Measurements from ENCODE around the gene ERBB3.
"Not testable (repeated sequence)": the region's sequence is repeated elsewhere in the genome, so short reads cannot be mapped to it uniquely, and the experiment has no call there.

Gene ERBB3

DNA sequence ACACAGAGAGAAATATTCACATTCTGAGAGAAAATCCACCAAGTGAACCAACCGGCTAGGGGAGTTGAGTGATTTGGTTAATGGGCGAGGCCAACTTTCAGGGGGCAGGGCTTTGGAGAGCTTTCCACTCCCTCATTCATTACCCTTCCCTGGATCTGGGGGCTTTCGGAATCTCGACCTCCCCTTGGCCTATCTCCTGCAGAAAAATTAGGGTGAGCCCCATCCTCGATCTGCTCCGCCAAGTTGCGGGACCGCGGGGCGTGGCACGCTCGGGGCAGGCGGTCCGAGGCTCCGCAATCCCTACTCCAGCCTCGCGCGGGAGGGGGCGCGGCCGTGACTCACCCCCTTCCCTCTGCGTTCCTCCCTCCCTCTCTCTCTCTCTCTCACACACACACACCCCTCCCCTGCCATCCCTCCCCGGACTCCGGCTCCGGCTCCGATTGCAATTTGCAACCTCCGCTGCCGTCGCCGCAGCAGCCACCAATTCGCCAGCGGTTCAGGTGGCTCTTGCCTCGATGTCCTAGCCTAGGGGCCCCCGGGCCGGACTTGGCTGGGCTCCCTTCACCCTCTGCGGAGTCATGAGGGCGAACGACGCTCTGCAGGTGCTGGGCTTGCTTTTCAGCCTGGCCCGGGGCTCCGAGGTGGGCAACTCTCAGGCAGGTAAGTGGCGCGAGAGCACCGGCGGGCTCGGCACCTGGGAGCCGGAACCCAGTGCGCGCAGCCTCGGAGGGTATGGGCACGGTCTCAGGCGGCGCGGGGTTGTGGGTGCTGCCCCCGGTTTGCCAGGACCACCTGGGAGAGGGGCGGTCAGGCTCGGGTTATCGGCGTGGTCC, at the start of gene ERBB3:
Gene ERBB3, plus strand, starts transcription at position 443 of the 833 bp plus-strand sequence. Its CDS starts 136 bp downstream, at position 579.
- DNase-seq = peak; percentile 16

- no peak for DNase-seq
Observed at GRCh38 chr12:56031987-56032386, 48.0 kb upstream of the ERBB3 start.

DNA sequence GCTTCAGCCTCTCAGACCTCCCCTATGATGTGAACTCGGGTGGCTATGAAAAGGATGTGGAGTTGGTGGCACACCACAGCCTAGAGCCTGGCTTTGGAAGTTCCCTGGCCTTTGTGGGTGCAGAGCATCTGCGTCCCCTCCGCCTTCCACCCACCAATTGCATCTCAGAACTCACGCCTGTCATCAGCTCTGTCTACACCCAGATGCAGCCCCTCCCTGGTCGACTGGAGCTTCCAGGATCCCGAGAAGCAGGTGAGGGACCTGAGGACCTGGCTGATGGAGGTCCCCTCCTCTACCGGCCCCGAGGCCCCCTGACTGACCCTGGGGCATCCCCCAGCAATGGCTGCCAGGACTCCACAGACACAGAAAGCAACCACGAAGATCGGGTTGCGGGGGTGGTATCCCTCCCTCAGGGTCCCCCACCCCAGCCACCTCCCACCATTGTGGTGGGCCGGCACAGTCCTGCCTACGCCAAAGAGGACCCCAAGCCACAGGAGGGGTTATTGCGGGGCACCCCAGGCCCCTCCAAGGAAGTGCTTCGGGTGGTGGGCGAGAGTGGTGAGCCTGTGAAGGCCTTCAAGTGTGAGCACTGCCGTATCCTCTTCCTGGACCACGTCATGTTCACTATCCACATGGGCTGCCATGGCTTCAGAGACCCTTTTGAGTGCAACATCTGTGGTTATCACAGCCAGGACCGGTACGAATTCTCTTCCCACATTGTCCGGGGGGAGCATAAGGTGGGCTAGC, 45.2 kb upstream of the ERBB3 start:
- no peak for DNase-seq

- DNase-seq = no peak
Observed at GRCh38 chr12:56037161-56037560, 42.8 kb upstream of the ERBB3 start.

DNA sequence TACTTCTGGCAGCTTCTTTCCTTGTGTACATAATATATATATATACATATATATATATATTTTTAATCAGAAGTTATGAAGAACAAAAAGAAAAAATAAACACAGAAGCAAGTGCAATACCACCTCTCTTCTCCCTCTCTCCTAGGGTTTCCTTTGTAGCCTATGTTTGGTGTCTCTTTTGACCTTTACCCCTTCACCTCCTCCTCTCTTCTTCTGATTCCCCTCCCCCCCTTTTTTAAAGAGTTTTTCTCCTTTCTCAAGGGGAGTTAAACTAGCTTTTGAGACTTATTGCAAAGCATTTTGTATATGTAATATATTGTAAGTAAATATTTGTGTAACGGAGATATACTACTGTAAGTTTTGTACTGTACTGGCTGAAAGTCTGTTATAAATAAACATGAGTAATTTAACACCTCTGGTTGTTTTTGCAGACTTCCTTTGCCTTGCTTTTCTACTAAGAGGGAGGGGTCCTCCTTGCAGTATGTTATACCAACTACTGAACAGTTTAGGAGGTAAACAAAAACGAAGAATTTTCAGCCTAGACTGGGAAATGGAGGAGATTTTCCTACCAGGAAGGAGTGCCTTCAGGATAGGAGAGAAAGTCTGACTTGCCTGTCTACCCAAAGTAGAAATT, 41.8 kb upstream of the ERBB3 start:
- no peak for DNase-seq

- no peak for DNase-seq
Observed at GRCh38 chr12:56040151-56040550, 39.8 kb upstream of the ERBB3 start.

GRCh38 chr12:56040963-56041551, 38.9 kb upstream of the ERBB3 start:
- DNase-seq = no peak

DNA sequence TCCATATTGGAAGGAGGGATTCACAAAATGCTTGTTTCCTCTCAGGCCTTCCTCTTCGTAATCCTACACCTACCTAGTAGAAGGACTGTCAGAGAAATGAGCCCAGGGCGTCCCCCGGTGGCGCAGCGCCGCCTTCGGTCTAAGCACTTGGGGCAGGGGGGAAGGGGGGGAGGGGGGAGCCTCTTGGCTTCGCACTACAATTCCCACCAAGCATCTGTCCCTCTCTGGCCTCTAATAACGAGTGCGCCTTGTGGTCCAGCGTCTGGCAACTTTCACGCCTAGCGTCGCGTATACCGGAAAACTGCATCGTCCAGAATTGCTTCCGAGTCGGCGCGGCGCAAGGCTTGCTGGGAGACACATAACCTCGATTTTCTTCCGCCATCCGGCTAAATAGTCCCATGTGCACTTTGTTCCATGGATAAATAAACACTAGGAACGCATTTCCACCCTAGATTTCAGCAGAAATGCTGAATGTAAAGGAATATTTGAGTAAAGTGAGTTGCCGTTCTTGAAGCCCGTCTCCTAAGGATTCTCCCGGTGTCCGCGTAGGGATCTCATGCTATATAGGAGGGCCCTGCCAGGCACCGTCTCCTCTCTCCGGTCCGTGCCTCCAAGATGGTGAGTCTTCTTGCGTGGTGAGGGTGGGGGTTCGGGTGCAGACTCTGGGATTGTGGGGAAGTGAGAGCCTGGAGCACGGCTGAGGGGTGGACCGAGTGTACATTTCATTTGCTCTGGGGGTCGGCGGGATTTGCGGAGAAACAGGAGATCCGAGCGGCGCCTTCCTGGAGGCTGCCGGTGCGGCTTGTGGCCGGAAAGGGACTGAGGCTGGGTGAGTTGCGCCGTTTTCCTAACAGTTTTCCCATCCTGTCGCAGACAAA, 38.2 kb upstream of the ERBB3 start, which contains the start of gene RPS26:
Gene RPS26, plus strand, starts transcription at position 367 of the 878 bp plus-strand sequence. Its CDS starts 249 bp downstream, at position 616.
- DNase-seq = peak; percentile 94

DNA sequence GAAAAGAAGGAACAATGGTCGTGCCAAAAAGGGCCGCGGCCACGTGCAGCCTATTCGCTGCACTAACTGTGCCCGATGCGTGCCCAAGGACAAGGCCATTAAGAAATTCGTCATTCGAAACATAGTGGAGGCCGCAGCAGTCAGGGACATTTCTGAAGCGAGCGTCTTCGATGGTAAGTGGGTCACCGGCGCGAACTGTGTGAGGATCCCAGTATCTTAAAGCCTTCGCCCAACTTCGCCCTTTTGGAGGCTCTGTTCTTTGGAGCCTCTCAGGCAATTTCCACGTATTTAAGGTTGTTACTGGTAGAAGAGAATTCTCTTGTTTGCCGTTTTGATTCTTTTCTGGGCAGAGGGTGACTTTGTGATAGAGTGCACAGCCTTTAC, 37.5 kb upstream of the ERBB3 start:
- DNase-seq = not testable (repeated sequence)

DNA sequence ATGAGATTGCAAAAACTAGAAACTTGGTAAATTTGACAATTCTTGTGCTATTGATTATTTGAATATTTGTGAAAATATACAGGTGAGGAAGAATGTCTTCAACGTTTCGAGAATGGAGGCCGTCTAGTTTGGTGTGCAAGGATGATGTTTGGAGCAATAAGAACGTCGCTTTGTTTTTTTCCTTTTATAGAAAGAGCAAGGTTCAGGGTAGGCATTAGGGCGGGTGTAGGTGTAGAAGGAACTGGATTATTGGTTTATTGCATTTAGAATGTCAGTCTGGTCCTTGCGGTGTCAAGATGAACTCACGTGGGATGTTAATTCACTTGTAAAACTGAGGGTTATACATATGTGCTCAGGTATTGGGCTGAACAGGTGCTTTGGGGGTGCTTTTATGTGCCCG, 37.1 kb upstream of the ERBB3 start:
- no peak for DNase-seq

DNA sequence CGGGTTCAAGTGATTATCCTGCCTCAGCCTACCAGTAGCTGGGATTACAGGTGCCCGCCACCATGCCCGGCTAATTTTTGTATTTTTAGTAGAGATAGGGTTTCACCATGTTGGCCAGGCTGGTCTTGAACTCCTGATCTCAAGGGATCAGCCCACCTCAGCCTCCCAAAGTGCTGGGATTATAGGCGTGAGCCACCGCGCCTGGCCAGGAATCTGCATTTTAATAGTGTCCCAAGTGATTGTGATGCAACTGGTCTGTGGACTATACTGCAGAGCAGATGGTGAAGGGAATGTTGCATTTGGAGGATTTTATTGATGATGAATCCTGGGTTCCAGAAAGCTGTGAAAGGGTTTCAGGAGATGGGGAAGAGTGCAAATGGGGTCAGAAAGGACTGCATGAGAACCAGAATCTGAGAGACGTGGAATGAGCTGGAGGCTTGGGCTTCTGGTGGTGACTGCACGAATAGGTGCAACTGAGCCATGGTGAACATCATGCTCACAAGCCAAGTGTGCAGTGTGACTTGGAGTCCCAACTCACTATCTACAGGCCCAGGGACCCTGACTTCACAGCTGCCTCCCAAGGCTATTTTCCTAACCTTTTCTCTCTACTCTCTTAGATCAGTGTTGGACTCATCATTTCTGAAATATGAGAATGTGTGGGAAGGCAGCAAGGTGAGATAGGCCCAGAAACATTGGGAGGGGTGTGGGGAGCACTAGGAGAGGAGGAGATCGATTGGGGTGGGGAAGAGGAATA, 33.8 kb upstream of the ERBB3 start:
- no peak for DNase-seq

DNA sequence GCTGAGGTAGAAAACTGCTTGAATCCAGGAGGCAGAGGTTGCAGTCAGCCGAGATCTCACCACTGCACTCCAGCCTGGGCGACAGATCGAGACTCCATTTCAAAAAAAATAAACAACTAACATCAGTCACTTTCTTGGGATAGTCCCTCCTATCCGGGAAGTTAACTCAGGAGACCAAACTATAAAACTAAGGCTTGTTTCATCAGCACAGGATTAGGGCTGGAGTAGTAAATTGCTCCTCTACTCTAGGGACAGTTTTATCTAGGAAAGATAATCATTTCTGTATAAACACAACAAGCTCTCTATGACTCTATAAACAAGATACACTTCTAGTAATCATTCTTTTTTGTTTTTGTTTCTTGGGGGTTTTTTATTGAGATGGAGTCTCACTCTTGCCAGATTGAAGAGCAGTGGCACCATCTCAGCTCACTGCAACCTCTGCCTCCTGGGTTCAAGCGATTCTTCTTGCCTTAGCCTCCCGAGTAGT, 26.5 kb upstream of the ERBB3 start:
- DNase-seq = no peak

DNA sequence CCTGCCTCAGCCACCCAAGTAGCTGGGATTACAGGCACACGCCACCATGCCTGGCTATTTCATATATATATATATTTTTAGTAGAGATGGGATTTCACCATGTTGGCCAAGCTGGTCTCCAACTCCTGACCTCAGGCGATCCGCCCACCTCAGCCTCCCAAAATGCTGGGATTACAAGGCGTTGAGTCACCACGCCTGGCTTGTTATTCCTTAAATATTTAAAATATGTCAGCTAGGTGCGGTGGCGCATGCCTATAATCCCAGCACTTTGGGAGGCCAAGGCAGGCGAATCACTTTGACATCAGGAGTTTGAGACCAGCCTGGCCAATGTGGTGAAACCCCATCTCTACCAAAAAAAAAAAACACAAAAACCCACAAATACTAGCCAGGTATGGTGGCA, 20.0 kb upstream of the ERBB3 start:
- not testable (repeated sequence) for DNase-seq

DNA sequence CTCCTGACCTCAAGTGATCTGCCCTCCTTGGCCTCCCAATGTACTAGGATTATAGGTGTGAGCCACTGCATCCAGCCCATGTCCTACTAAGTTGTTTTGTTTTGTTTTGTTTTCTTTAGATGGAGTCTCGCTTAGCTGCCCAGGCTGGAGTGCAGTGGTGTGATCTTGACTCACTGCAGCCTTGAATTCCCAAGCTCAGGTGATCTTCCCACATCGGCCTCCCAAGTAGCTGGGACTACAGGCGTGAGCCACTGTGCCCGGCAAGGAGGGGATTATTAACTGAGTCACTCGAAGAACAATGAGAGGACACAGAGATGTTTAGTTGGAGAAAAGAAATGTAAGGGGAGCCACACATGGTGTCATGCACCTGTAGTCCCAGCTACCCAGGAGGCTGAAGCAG, 18.0 kb upstream of the ERBB3 start:
- no peak for DNase-seq

- DNase-seq = no peak
Observed at GRCh38 chr12:56062996-56063395, 17.0 kb upstream of the ERBB3 start.

- no peak for DNase-seq
Observed at GRCh38 chr12:56071648-56072047, 8.3 kb upstream of the ERBB3 start.

GRCh38 chr12:56074396-56074795, 5.6 kb upstream of the ERBB3 start:
- no peak for DNase-seq

DNA sequence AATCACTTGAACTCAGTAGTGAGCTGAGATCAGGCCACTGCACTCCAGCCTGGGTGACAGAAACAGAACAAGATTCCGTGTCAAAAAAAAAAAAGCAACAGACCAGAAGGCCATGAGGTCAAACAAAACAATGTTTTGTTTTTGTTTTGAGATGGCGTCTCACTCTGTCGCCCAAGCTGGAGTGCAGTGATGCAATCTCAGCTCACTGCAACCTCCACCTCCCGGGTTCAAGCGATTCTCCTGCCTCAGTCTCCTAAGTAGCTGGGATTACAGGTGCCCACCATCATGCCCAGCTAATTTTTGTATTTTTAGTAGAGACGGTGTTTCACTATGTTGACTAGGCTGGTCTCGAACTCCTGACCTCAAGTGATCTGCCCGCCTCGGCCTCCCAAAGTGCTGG, 2.0 kb upstream of the ERBB3 start:
- DNase-seq = not testable (repeated sequence)

- DNase-seq = no peak
Observed at GRCh38 chr12:56078427-56078826, 1.5 kb upstream of the ERBB3 start.

DNA sequence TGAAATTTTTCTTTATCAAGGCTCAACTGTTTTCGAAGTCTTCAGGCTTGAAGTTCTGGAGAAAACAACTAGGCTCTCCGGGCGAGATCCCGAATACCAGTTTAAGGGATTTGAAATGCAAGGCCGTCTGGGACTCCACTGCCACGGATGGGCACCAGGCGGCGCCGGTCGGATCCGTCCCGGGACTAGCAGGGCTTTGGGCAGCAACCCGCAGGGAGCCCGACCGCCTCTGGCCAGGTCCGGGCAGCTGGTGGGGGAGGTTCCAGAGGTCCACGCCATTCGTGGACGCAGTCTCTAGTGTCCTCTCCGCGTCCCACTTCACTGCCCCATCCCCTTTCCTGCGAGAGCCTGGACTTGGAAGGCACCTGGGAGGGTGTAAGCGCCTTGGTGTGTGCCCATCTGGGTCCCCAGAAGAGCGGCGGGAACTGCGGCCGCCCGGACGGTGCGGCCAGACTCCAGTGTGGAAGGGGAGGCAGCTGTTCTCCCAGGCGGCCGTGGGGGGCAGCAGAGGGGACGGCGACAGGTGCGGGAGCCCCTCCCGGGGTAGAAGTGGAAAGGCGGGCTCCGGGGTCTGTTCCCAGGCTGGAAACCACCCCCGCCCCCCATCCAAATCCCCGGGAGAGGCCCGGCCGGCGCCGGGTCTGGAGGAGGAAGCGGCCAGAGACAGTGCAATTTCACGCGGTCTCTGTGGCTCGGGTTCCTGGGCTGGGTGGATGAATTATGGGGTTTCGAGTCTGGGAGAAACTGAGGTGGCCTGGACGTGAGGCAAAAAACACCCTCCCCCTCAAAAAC, 838 bp upstream of the ERBB3 start:
- DNase-seq = peak; percentile 9
